ENCODE results near the gene PEX16. TPM values are rescaled to one million over a fixed set of nuclear protein-coding genes. Genes with fewer than 3 reads are reported as not detected.

Gene PEX16
- total RNA-seq, 1 experiment from 2014 or later: 35.8 TPM

GRCh38 chr11:45896422-45896984, 21.2 kb downstream of the PEX16 start:
- no TSS peak for BruUV-seq (replicated peaks)
- TF ChIP-seq CTCF (conservative IDR thresholded peaks at IDR 0.05) (no peak), EZH2 (IDR thresholded peaks at IDR 0.05; ENCODE audit: low read depth) (no peak)
- ChIA-PET CTCF (no interaction called here), POLR2A (ENCODE audit: unreplicated experiment) (no interaction called here)
- Histone ChIP-seq H3K79me2 (ENCODE audit: low read depth) (no peaks in the 10 kb centered on the region), H3K4me3 (no peak overlapping the region), H3K9me3 (ENCODE audit: insufficient read depth, low read depth) (no peaks in the 10 kb centered on the region), H3K27me3 (ENCODE audit: insufficient read depth, low read depth) (peaks cover 9% of the 10 kb centered on the region), H3F3A (ENCODE audit: insufficient read depth, low read depth) (peaks cover 7% of the 10 kb centered on the region; the same call in 1 of the 2 replicates), H3K4me1 (replicated peaks; ENCODE audit: insufficient read depth) (peaks cover 13% of the 10 kb centered on the region), H3K4me2 (no peak overlapping the region), H3K36me3 (ENCODE audit: low read depth) (no peaks in the 10 kb centered on the region), H3K9me2 (ENCODE audit: insufficient read depth) (no peaks in the 10 kb centered on the region), H3K27ac (no peak overlapping the region), H2AFZ (no peak overlapping the region), H4K20me1 (ENCODE audit: insufficient read depth) (no peaks in the 10 kb centered on the region)
- intact Hi-C loops (cut with micrococcal nuclease; ENCODE audit: unreplicated experiment): no loop called here
- DNase-seq: peak in 1 of 2 experiments; percentile 40

- peaks cover 12% of the 10 kb centered on the region for H3K4me1 ChIP-seq (replicated peaks; ENCODE audit: insufficient read depth)
- H3K4me2 ChIP-seq: no peak overlapping the region
- ChIA-PET POLR2A (ENCODE audit: unreplicated experiment) (no interaction called here), CTCF (no interaction called here)
- no peaks in the 10 kb centered on the region for H4K20me1 ChIP-seq (ENCODE audit: insufficient read depth)
- no peak overlapping the region for H2AFZ ChIP-seq
- no TSS peak for BruUV-seq (replicated peaks)
- no peak overlapping the region for H3K27ac ChIP-seq
- H3K9me3 ChIP-seq (ENCODE audit: insufficient read depth, low read depth): no peaks in the 10 kb centered on the region
- DNase-seq: no peak
- TF ChIP-seq CTCF (conservative IDR thresholded peaks at IDR 0.05) (no peak), EZH2 (IDR thresholded peaks at IDR 0.05; ENCODE audit: low read depth) (no peak)
- no peaks in the 10 kb centered on the region for H3K9me2 ChIP-seq (ENCODE audit: insufficient read depth)
- peaks cover 7% of the 10 kb centered on the region; the same call in 1 of the 2 replicates for H3F3A ChIP-seq (ENCODE audit: insufficient read depth, low read depth)
- H3K79me2 ChIP-seq (ENCODE audit: low read depth): no peaks in the 10 kb centered on the region
- no peak overlapping the region for H3K4me3 ChIP-seq
- H3K27me3 ChIP-seq (ENCODE audit: insufficient read depth, low read depth): peaks cover 14% of the 10 kb centered on the region
- no peaks in the 10 kb centered on the region for H3K36me3 ChIP-seq (ENCODE audit: low read depth)
- intact Hi-C loops (cut with micrococcal nuclease; ENCODE audit: unreplicated experiment): no loop called here
Observed at GRCh38 chr11:45895553-45896259, 22.0 kb downstream of the PEX16 start.

GRCh38 chr11:45894555-45895247, 23.0 kb downstream of the PEX16 start:
- peaks cover 14% of the 10 kb centered on the region for H3K27me3 ChIP-seq (ENCODE audit: insufficient read depth, low read depth)
- H2AFZ ChIP-seq: no peak overlapping the region
- DNase-seq: no peak
- H3K79me2 ChIP-seq (ENCODE audit: low read depth): no peaks in the 10 kb centered on the region
- no peaks in the 10 kb centered on the region for H3K9me2 ChIP-seq (ENCODE audit: insufficient read depth)
- no peak overlapping the region for H3K4me2 ChIP-seq
- no peak overlapping the region for H3K27ac ChIP-seq
- no TSS peak for BruUV-seq (replicated peaks)
- H3K4me3 ChIP-seq: no peak overlapping the region
- TF ChIP-seq EZH2 (IDR thresholded peaks at IDR 0.05; ENCODE audit: low read depth) (no peak), CTCF (conservative IDR thresholded peaks at IDR 0.05) (no peak)
- no peaks in the 10 kb centered on the region for H3K9me3 ChIP-seq (ENCODE audit: insufficient read depth, low read depth)
- intact Hi-C loops (cut with micrococcal nuclease; ENCODE audit: unreplicated experiment): no loop called here
- ChIA-PET POLR2A (ENCODE audit: unreplicated experiment) (no interaction called here), CTCF (no interaction called here)
- no peaks in the 10 kb centered on the region for H4K20me1 ChIP-seq (ENCODE audit: insufficient read depth)
- peaks cover 8% of the 10 kb centered on the region for H3K4me1 ChIP-seq (replicated peaks; ENCODE audit: insufficient read depth)
- no peaks in the 10 kb centered on the region for H3K36me3 ChIP-seq (ENCODE audit: low read depth)
- H3F3A ChIP-seq (ENCODE audit: insufficient read depth, low read depth): peaks cover 7% of the 10 kb centered on the region; the same call in 1 of the 2 replicates

Data from PC-9 (cell line).